GM23248 (cell line): ENCODE data around the gene FGF6.
"Not testable (repeated sequence)": the region's sequence is repeated elsewhere in the genome, so short reads cannot be mapped to it uniquely, and the experiment has no call there.

Experiments used
- EZH2 ChIP-seq: fragments of 200-600 bp; sonication (generic); IDR thresholded peaks from 2 replicates; pipeline ENCODE4 v1.6.1; 2018; ENCODE audit warnings: antibody characterized with exemption, mild to moderate bottlenecking; ENCODE audit not compliant: insufficient read depth, poor library complexity, severe bottlenecking
- EZH2phosphoT487 ChIP-seq: fragments of 200-600 bp; sonication (generic); IDR thresholded peaks from 2 replicates; pipeline ENCODE4 v1.6.1; 2018; ENCODE audit warnings: antibody characterized with exemption, moderate library complexity, mild to moderate bottlenecking, low read depth; ENCODE audit not compliant: insufficient read depth

- TF ChIP-seq EZH2, EZH2phosphoT487: not testable (repeated sequence)
Measured at GRCh38 chr12:4455849-4456248, 10.2 kb upstream of the FGF6 start.
